NB4 (cell line): ENCODE measurements around the gene LZTS2.

Experiments
- CTCF ChIP-seq: IDR thresholded peaks from one replicate; pipeline ENCODE4 v1.5.1; 2012; ENCODE audit warnings: low read depth, low read length
- POLR2A ChIP-seq: IDR thresholded peaks from 2 replicates; pipeline ENCODE4 v1.6.1; 2011; ENCODE audit warnings: mild to moderate bottlenecking; ENCODE audit not compliant: insufficient read length; ENCODE audit errors: extremely low read depth

GRCh38 chr10:100960251-100960650 is 39.4 kb upstream of the LZTS2 start:
- TF ChIP-seq CTCF = no peak
- TF ChIP-seq POLR2A = no peak
